NCI-H187 treated with DMSO at 0.1 percent for 48 hours (cell line): ENCODE measurements around the gene RASGRF1.

ENCODE experiments used
- DNase-seq: peaks from one replicate; lab custom pipeline; 2025; lab: John Stamatoyannopoulos, UW

RASGRF1 gene

DNA sequence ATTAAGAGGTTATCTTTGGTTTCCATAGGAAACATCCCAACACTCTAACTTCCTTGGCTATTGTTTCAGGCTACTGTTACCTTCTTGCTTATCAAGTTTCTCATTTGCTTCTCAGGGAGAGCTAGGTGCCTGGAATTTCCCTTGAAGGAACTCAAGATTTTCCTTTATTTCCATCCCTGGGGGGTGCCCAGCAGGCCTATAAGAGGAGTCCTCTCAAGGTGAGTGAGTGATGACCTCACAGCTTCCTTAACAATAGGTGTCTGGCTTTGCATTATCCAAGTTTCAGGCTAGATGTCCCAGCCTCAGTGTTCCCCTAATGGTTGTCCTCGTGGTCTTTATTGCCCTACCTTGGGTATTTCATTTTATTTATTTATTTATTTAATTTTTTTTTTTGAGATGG, 133.6 kb downstream of the RASGRF1 start:
- no peak for DNase-seq

DNA sequence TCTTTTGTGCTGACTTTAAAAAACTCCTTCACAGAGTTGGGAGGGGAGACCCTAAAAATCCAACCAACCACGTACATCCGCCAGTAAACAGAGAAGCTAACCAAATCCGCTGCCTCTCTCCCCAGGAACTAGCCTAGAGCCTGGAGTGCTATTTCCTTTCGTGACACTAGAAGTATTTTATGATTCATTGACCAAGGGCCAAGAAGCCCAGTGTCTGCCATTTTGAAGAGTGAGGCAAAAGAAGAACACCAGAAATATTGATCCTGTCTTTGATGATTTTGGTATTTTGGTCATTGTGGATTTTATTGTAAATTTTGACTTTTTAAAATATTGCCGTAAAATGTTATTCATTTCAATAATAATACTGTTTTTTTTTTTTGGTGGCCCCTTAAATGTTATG, 135.2 kb downstream of the RASGRF1 start:
- DNase-seq = no peak

DNA sequence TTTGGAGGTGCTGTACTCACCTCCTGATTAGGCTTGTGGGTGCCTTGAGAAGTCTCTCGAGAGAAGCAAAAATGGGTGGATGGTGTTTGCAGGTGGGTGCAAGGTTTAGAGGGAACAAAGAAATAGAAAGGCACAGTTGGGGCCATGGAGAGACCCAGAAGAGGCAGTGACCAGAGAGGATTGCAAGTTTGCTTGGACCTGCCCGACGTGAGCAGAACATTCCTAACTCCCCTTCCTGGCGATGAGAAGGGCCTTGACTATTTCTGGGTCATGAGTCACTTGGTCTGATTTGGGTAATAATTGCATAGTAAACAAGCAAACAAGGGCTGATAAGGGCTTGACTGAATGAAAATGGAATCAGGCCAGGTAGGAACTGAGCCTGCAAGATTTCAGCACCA, 138.7 kb downstream of the RASGRF1 start:
- no peak for DNase-seq

DNA sequence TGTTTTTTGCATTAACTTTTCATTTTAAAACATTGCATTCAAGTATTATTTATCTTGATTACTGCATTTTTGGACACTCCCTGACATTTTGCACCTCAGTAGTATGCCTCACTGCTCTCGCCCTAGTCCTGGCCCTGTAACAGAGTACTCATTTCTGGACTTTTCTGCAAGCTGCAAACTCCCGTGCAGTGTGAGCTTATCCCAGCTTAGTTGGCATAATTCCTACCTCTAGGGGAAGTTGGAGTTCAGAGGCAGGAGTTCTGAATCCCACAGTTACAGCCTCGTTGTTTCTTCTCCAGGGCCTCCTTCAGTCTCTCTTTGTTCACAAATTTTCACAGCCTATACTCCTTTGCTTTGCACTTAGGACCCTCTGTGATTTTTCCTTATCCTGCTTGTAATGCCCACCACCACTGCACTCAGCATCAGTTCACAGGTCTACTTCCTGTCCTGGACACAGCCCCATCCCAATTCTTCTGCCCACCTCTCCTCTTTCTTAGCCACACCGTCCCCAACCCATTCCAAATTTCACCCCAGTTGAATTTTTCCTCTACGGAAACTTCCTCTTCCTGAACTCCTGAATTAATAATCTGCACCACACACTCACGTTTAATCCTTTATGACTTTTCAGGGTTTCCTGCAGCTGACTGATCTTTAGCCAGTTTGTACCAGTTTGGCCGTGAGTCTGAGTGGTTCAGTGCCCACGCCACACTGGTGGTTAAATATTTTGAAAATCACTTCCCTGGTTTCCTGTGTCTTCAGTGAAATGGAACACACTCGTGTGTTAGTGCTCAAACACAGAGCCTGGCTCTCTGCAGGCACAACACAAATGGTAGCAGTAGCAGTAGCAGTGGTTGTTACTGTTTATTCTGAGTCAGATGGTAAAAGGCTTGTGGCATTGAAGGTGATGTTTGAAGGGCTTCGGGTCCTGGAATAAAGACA, 139.4 kb downstream of the RASGRF1 start:
- no peak for DNase-seq

DNA sequence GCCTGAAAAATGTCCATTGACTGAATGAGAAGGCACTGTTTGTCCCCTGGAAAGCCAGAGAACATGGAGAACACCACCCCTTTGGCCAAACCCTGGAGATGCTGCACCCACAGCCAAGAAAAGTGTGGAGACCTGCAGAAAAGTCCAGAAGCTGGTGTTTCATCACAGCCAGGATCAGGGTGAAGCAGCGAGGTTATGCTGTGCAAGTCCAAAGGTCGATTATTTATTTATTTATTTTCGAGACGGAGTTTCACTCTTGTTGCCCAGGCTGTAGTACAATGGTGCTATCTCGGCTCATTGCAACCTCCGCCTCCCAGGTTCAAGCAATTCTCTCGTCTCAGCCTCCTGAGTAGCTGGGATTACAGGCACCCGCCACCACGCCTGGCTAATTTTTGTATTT, 140.2 kb downstream of the RASGRF1 start:
- no peak for DNase-seq

DNA sequence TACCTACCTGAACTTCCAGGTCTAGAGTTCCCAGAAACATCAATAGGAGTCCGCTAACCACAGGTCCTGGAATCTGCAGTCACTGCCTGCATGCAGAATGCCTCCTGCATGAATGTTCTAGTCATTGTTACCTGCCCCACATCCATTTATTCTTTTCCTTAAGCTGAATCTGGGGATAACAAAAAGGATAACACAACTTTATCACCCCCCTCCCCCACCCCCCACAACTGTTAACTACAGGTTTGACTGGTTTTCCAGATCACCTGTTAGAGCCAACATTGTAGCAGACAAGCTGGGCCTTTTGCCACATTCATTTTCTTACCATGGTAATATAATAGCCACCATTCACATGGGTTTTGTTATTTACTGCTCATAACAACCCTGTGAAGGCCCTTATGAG, 141.1 kb downstream of the RASGRF1 start:
- no peak for DNase-seq

DNA sequence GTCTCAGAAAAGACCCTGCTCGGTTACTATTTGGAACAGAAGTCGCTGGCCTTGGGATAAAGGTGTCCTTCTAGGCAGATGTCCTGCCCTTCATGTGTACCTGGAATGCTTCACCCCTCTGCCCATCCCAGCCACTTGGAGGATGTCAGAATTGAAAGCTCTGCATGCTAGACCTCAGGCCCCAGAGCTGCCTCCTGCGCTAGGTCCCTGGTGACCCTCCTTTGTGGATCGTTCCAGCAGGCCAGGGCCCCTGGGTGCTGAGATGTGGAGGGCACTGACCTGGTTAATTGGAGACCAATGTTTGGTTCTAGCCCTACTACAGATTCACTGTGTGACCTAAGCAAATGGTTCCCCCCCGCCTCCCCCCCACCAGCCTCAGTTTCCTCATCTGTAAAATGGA, 143.1 kb downstream of the RASGRF1 start:
- DNase-seq = no peak

DNA sequence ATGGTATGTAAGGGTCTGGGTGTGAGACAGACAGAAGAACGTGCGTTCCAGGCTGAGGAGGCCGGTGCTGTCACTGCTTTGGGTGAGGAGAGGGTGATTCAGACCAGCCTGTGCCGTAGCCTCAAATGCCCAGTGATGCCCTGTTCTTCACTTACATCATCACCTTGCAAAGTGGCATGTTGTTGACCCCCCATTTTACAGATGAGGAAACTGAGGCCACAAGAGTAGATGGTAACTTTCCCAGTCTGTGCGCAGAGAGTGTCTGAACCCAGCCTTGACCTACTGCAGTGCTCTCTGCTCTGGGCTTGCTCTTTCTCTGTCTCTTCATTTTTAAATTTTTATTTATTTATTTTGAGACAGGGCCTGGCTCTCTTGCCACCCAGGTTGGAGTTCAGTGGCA, 144.1 kb downstream of the RASGRF1 start:
- DNase-seq = no peak

DNA sequence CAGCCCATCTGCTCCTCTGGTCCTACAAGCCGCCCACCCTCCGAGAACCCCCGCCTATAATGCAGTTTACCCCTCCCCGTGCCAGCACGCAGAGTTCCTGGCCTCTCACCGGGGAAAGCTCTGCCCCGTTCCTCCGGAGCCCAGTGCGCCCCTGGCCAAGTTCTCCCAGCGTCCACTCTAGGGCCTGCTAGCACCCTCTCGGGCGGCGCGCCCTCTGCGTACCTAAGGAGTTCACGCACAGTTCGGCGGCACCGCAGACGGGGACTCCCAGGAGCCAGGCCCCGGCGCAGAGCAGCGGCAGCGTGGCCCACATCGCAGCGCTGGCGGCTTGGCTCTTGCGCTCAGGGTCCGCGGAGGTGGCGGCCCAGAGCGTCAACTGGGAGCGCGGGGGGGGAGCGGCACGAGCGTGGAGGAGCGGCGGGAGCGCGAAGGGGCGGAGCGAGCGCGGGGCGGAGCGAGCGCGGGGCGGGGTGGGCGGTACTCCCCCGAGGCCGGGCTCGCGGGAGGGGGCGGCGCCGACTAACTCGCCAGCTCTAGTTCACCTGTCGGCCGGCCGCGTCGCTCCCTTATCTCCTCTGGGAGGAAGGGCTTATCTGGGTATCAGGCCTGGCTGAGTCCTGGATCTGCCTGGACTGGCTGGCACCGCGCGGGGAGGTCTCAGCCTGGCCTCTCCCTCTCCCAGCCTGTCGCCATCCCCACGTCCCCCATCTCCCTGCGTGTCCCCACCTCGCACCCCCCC, 145.7 kb downstream of the RASGRF1 start, which contains the start of gene CTSH:
Gene CTSH (minus strand): TSS at position 378 of the 739 bp plus-strand sequence. CDS start 65 bp downstream, at position 313.
- DNase-seq = no peak

DNA sequence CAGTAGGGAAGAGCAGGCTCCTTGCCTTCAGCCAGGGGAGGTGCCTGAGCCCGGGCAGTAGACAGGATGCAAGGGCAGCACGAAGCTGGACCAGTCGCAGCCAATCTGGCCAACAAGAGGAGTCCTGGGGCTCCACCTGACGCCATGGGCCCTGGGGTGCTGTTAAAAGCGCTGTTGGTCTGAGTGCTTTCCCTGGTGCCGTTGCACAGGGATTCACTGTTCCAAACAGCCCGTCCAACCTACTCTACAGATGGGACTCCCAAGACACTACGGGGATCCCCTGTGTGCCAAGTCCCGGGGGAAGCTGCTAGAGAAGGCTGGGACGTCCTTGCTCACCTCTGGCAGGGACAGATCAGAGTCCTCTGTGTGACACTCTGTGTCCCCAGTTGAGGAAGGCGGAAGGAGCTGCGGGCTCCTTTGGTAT, 146.4 kb downstream of the RASGRF1 start:
- DNase-seq = no peak

DNA sequence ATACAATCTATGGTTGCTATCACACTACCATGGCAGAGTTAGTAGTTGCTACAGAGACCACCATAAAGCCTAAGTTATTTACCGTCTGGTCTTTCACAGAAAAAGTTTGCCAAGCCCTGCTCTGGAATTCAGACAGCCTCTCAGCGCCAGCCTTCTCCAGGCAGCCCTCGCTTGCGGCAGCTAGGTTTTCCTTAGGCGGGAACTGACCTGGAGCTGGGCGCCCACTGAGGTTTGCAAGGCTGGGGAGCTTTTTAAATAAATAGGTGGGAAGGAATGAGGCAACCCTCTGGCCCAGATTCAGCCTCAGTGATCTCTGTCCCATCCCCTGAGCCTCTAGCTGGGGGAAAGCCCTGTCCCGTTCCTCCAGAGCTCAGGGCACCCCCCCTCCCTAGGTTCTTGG, 146.9 kb downstream of the RASGRF1 start:
- no peak for DNase-seq

DNA sequence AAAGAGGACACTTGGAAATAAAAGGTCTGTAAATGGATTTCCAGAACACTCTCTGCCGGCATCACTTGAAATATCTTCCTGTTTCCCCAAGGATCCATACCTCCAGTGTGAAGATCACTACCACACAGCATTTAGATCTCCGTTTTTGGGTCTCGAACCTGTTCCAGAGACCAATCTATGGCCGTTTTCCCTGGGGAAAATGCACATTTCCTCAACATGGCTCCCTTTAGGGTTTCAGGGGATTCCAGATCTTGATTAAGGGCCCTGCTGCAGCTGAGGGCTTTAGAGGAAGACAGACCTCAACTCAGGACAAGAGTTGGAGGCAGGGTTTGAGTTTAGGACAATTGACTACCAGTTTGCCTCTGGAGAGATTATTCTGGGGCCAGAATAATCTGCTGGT, 147.8 kb downstream of the RASGRF1 start:
- no peak for DNase-seq

DNA sequence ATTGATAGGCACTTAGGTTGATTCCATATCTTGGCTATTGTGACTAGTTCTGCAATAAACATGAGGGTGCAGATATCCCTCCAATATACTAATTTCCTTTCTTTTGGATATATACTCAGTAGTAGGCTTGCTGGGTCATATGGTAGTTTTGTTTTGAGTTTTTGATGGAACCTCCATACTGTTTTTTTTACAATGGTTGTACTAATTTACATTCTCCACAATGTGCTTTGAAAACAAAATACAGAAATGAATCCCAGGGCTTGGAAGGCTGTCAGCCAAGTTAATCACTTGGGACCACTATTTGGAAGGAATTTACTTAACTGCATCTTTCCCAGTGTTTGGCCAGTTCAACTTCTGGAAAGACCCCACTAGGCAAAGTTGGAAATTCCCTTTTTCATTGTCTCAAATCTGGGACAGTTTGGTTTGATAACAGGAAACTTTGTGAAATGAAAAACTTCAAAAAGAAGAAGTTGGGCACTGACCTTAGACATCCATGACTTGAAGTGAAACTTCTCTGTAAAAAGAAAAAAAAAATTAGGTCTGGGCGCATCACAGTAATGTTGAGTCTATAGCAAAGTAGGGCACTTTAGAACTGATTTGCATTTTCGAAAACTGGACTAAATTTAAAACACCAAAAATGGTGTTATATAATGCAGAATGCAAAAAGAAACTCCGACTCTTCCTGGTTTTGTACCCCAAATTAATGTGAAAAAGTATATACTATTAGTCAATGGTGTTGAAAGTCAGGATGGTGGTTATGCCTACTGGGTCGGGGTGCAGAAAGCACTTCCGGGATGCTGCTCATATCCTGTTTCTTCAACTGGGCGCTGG, 151.7 kb downstream of the RASGRF1 start:
- DNase-seq = no peak

DNA sequence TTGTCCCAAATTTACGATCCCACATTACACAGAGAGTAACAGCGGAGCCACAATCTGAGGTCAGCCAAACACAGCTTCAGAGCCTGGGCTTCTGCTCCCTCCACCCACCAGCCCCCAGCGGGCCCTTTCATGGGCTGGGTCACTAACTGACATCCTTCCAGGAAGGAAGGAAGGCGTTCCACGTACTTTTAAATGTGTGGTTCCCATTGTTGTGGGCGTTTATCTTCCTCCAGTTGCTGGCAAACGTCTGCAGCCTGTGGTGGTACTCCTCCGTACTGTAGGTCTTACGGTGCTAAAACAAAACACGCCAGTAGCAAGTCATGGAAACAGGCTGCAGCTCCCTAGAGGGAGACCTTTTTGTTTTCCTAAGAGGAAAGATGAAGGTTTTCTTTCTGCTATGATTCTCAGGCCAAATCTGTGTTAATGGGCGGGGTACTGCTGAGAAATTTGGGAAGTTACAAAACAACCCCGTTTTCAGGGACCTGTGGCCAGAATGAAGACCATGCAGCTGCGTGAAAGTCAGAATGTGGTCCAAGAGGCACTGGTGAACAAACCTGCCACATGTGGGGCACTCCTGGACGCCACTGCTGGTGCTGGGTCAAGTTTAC, 153.3 kb downstream of the RASGRF1 start:
- no peak for DNase-seq

DNA sequence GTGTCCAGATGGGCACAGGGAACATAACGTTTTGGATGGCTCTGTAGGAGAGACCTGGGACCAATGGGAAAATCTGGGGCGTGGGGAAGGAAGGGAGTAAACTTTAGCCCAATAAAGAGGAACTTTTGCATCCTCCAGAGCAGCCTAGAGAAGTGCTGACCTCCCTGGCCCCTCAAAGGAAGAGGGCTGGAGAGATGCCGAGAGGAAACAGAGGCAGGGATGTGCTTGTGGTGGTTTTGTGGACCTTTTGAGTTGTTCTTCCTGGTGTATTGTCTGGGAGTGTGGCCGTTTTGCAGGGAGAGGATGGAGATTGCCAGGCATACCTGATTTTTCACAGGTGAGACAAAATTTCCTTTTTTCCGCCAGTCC, 155.9 kb downstream of the RASGRF1 start:
- no peak for DNase-seq

DNA sequence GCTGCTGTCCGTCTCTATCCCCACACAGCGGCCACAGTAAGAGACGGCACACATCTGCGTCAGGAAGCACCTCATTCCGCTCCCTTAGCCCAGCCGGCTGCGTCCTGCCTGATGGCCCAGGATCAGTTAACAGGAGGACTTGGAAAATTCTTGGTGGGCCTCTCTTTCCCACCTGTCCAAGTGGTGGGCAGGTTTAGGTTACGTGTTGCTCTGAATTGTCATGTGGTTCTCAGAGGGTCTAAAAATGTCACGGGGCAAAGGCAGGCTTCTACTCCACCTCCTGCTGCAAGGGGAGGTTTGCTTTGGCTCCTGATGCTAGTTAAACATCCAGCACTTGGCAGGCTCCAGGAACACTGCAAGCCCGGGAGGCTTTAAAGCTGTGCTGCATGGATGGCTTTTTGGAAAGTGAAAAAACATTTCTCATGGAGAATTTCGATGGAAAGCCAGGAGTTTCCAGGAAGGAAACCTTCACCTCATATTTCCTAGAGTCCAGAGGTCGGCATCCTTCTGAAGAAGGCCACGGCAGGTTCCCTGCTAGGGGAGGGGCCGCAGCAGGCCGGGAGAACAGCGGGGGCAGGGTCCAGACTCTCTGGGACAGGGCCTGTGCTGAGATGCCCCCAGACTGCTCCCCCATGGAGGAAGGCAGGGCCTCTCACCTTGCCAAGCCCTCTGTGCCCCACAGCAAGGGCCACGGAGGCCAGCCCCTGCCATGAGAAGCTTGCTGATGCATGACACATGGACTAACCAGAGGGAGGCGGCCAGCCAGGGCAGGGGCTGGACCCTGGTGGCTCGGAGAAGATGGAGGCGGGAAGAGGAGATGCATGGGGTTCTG, 156.5 kb downstream of the RASGRF1 start:
- no peak for DNase-seq

DNA sequence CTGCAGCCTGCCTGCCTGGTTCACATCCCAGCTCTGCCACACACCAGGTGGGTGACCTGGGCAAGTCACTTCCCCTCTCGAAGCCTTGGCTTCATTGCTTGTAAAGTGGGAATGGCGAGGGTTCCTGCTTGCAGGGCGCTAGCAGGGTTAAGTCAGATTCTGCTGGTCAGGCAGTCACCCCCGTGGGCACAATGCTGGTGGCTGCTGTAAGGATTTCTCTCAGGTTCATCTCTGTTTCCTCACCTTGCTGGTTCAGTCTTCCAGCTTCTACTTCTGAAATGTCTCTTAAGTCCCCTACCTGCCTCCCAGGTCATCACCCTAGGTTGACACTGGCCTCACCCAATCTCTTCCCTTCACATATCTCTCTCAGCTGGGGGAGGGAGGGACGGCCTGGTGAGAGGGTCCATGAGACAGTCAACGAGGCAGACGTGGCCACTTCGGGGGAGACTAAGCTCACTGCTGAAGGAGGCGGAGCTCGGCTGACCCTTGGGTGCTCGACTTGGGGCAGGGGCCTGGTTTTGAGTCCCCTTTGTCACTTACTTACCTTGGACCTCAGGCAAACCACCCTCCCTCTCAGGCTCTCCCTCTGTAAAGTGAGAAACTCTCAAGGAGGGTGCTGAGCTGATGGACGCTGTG, 157.3 kb downstream of the RASGRF1 start:
- no peak for DNase-seq

DNA sequence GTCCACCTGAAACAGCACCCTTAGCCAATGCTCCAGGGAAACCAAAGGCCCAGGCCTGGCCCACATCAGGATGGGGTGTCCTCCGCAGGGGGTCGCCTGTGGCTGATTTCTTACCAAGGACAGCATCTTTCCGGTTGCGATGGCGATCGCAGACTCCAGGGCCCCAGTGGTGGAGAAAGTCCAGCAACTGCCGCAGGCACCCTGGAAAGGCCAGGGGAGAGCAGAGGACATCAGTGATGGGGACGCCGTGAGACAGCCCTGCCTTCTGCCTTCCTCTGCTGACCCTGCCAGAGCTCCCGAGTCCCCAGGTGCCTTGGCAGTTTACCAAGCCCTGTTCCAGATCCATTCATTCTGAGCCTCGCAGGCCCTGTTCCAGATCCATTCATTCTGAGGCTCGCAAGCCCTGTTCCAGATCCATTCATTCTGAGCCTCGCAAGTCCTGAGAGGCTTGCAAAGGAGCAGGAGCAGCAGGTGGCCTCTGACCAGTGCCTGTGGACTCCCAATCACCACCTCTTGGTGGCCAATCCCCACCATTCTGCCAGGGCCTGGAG, 158.2 kb downstream of the RASGRF1 start:
- no peak for DNase-seq

DNA sequence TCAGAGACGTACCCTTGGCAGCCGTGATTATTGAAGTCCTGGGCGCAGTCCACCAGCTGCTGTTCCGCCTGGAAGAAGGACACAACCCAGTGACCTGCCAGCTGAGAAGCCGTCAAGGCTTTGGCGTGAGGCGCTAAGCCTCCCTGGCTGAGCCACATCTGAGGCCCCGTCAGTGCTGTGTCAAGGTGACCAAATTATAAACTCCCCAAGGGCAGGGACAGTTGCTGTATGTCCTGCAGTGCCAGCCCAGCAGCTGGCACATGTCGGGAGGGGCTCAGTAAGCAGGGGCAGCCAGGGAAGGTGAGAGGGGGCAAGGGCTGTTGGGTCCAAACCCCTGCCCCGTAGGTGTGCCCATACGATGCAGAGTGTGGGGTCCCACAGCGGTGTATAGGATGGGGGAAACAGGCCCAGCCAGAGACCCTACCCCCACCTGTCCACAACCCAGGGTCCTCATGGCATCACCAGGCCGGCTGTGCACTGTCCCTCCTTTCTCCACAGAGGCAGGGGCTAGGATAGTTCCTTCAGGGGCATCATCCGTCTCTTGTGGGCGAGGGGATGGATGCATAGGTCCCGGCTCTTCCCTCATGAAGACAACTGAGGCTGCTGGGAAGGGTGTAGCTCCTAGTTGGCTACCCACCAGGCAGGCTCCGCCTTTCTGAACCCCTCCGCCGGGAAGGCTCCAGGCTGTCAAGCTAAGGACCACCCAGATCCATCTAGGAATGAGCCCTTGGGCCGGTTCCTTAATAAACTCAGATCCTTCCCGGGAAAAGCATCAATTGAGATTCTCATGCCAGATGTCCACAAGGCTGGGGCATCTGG, 158.9 kb downstream of the RASGRF1 start:
- DNase-seq = no peak
